GM11168 (cell line): ENCODE data around the gene C1orf35.

ENCODE experiments used
- in situ Hi-C: fragments of 300-500 bp; cut with MboI; formaldehyde crosslinking; loops from one replicate; pipeline ENCODE4 v1.12.0; 2022; ENCODE audit warnings: low sequenced_read_pairs; ENCODE audit not compliant: unreplicated experiment

The C1orf35 gene

GRCh38 chr1:228068359-228068758, 34.8 kb downstream of the C1orf35 start:
- in situ Hi-C loops: no loop called here

- in situ Hi-C loops: no loop called here
Observed at GRCh38 chr1:228066891-228067654, 36.1 kb downstream of the C1orf35 start.

GRCh38 chr1:228066416-228066815, 36.7 kb downstream of the C1orf35 start:
- in situ Hi-C loops: no loop called here

GRCh38 chr1:228065543-228066347, 37.4 kb downstream of the C1orf35 start:
- in situ Hi-C loops: no loop called here

- in situ Hi-C loops: no loop called here
Observed at GRCh38 chr1:228064741-228065542, 38.2 kb downstream of the C1orf35 start.

- in situ Hi-C loops: no loop called here
Observed at GRCh38 chr1:228064296-228064695, 38.8 kb downstream of the C1orf35 start.

GRCh38 chr1:228063251-228064191, 39.6 kb downstream of the C1orf35 start:
- in situ Hi-C loops: no loop called here

GRCh38 chr1:228062812-228063211, 40.3 kb downstream of the C1orf35 start:
- in situ Hi-C loops: no loop called here

- in situ Hi-C loops: no loop called here
Observed at GRCh38 chr1:228062085-228062791, 40.9 kb downstream of the C1orf35 start.

- in situ Hi-C loops: no loop called here
Observed at GRCh38 chr1:228061411-228062084, 41.6 kb downstream of the C1orf35 start.

GRCh38 chr1:228060458-228061190, 42.5 kb downstream of the C1orf35 start:
- in situ Hi-C loops: no loop called here

GRCh38 chr1:228059634-228060457, 43.3 kb downstream of the C1orf35 start:
- in situ Hi-C loops: no loop called here

GRCh38 chr1:228058949-228059633, 44.0 kb downstream of the C1orf35 start:
- in situ Hi-C loops: no loop called here

- in situ Hi-C loops: no loop called here
Observed at GRCh38 chr1:228058172-228058948, 44.8 kb downstream of the C1orf35 start.
